NCI-H2029 treated with DMSO at 0.1 percent for 48 hours (cell line): Measurements from ENCODE around the gene SIGLEC7.
A peak's percentile ranks its signal among the peaks of the same experiment; 100 is the strongest.

Source experiments
- DNase-seq: peaks from one replicate; lab custom pipeline; 2025; lab: John Stamatoyannopoulos, UW

The SIGLEC7 gene

GRCh38 chr19:51142119-51142518 lies at the start of gene SIGLEC7:
TSS of gene SIGLEC7 (plus strand) at chr19:51142301. CDS start at chr19:51142370, 69 bp downstream.
- no peak for DNase-seq

- peak; percentile 42 for DNase-seq
Observed at GRCh38 chr19:51093101-51093500, 49.0 kb upstream of the SIGLEC7 start.

GRCh38 chr19:51093510-51094345 lies 48.4 kb upstream of the SIGLEC7 start:
- DNase-seq = no peak

- DNase-seq = peak; percentile 18
Observed at GRCh38 chr19:51094696-51095279, 47.3 kb upstream of the SIGLEC7 start.

- DNase-seq = peak; percentile 26
Observed at GRCh38 chr19:51096473-51097165, 45.5 kb upstream of the SIGLEC7 start.

GRCh38 chr19:51097166-51097738 lies 44.8 kb upstream of the SIGLEC7 start:
- DNase-seq = peak; percentile 40

- no peak for DNase-seq
Observed at GRCh38 chr19:51097796-51098195, 44.3 kb upstream of the SIGLEC7 start.

- no peak for DNase-seq
Observed at GRCh38 chr19:51098365-51099046, 43.6 kb upstream of the SIGLEC7 start.

GRCh38 chr19:51099047-51099382 lies 43.1 kb upstream of the SIGLEC7 start:
- DNase-seq = no peak

GRCh38 chr19:51100601-51101000 lies 41.5 kb upstream of the SIGLEC7 start:
- no peak for DNase-seq

- no peak for DNase-seq
Observed at GRCh38 chr19:51101171-51101865, 40.8 kb upstream of the SIGLEC7 start.

GRCh38 chr19:51102991-51103390 lies 39.1 kb upstream of the SIGLEC7 start:
- no peak for DNase-seq

GRCh38 chr19:51103926-51104341 lies 38.2 kb upstream of the SIGLEC7 start:
- DNase-seq = no peak

- DNase-seq = no peak
Observed at GRCh38 chr19:51107406-51108065, 34.6 kb upstream of the SIGLEC7 start.

GRCh38 chr19:51108066-51108804 lies 33.9 kb upstream of the SIGLEC7 start, which contains the start of gene CTU1:
TSS of gene CTU1 (minus strand) at chr19:51108409. CDS start at chr19:51104569, 3,840 bp downstream.
- DNase-seq = peak; percentile 96

- DNase-seq = no peak
Observed at GRCh38 chr19:51108805-51109146, 33.3 kb upstream of the SIGLEC7 start.

GRCh38 chr19:51110666-51110971 lies 31.5 kb upstream of the SIGLEC7 start:
- DNase-seq = no peak

- no peak for DNase-seq
Observed at GRCh38 chr19:51111606-51112005, 30.5 kb upstream of the SIGLEC7 start.

- no peak for DNase-seq
Observed at GRCh38 chr19:51114087-51114729, 27.9 kb upstream of the SIGLEC7 start.

GRCh38 chr19:51116736-51117286 lies 25.3 kb upstream of the SIGLEC7 start:
- DNase-seq = no peak
